GM19025 (cell line): ENCODE measurements around the gene UBE2L5.

ENCODE experiments used
- ATAC-seq: cut with Tn5 transposase; IDR thresholded peaks from one replicate; pipeline ENCODE4 v1.9.1; 2021; ENCODE audit warnings: mild to moderate bottlenecking, low read depth, moderate library complexity; ENCODE audit not compliant: unreplicated experiment

UBE2L5 gene

GRCh38 chr13:30422054-30422839, at the start of gene UBE2L5:
TSS of gene UBE2L5 (plus strand) at chr13:30422493. CDS start at chr13:30427991, 5,498 bp downstream.
- ATAC-seq = peak; percentile 66

- peak; percentile 17 for ATAC-seq
Observed at GRCh38 chr13:30373727-30374126, 48.6 kb upstream of the UBE2L5 start.

GRCh38 chr13:30375265-30375835, 46.9 kb upstream of the UBE2L5 start:
- ATAC-seq = no peak

GRCh38 chr13:30376426-30377311, 45.6 kb upstream of the UBE2L5 start:
- ATAC-seq = peak; percentile 47

GRCh38 chr13:30377312-30377685, 45.0 kb upstream of the UBE2L5 start:
- no peak for ATAC-seq

GRCh38 chr13:30378191-30378590, 44.1 kb upstream of the UBE2L5 start:
- no peak for ATAC-seq

GRCh38 chr13:30381049-30381448, 41.2 kb upstream of the UBE2L5 start:
- no peak for ATAC-seq

GRCh38 chr13:30382836-30383525, 39.3 kb upstream of the UBE2L5 start:
- no peak for ATAC-seq

- no peak for ATAC-seq
Observed at GRCh38 chr13:30388406-30389283, 33.6 kb upstream of the UBE2L5 start.

GRCh38 chr13:30391956-30392680, 30.2 kb upstream of the UBE2L5 start:
- ATAC-seq = no peak

GRCh38 chr13:30392681-30393045, 29.6 kb upstream of the UBE2L5 start:
- ATAC-seq = no peak

GRCh38 chr13:30394751-30395191, 27.5 kb upstream of the UBE2L5 start:
- peak; percentile 67 for ATAC-seq

- ATAC-seq = peak; percentile 47
Observed at GRCh38 chr13:30395192-30396158, 26.8 kb upstream of the UBE2L5 start.

- ATAC-seq = no peak
Observed at GRCh38 chr13:30396434-30397075, 25.7 kb upstream of the UBE2L5 start.

- ATAC-seq = no peak
Observed at GRCh38 chr13:30398601-30399072, 23.7 kb upstream of the UBE2L5 start.

GRCh38 chr13:30400376-30400775, 21.9 kb upstream of the UBE2L5 start:
- no peak for ATAC-seq

- ATAC-seq = no peak
Observed at GRCh38 chr13:30401347-30401746, 20.9 kb upstream of the UBE2L5 start.
